ENCODE measurements around the gene RFNG. TPM values are rescaled to one million over a fixed set of nuclear protein-coding genes. Genes with fewer than 3 reads are reported as not detected.
A peak's percentile ranks its signal among the peaks of the same experiment; 100 is the strongest.

Gene RFNG
- total RNA-seq, 1 donor from 2014 or later = 40.2 TPM

DNA sequence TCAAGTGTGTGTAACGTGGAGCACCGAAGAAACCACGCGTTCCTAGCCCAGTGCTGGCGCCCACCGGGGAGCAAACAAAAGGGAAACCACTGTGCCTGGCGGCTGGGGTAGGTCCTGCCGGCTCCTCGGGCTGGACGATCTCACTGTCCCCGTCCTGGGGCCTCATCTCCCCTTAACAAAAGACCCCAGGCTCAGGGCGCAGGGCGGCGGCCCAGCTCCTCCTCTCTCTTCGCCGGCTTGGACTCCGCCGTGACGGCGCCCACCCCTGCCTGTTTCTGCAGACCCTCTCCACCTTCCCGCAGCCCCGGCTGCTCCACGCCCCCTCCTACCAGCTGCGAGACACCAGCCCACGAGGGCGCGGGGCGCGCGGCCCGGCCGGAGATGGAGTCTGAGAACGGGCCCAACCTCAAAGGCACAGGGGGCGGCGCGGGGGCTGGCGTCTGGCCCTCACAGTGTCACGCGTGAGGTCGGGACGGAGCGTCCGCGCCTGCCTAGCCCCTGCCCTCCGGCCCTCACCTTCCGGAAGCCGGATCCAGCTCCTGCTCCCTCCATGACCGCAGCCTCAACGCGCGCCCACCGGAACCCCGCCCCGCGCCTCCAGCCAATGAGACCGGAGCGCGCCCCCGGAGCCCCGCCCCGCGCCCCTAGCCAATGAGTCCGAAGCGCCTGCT is 29.2 kb downstream of the RFNG start, which contains the start of gene CENPX:
Gene CENPX (minus strand): TSS at position 569 of the 671 bp plus-strand sequence. CDS start 17 bp downstream, at position 552.
- no peaks in the 10 kb centered on the region for H3K27me3 ChIP-seq (ENCODE audit: insufficient read depth, low read length)
- Mint-ChIP-seq H3K9me3 (ENCODE audit: unreplicated experiment) (no peaks in the 10 kb centered on the region), H3K27me3 (ENCODE audit: low read depth, unreplicated experiment) (peaks cover 3% of the 10 kb centered on the region), H3K27ac (ENCODE audit: unreplicated experiment) (no peak within 1 kb of the TSS), H3K4me3 (ENCODE audit: unreplicated experiment) (peak within 1 kb of the TSS; percentile 86), H3K4me1 (ENCODE audit: low read depth, unreplicated experiment) (no peaks in the 10 kb centered on the region), H3K36me3 (ENCODE audit: low read depth, unreplicated experiment) (no peaks in the 10 kb centered on the region)
- no peak for TF ChIP-seq EZH2 (IDR thresholded peaks at IDR 0.05; ENCODE audit: insufficient read depth, low read length)
- TF ChIP-seq, protein P1, sequence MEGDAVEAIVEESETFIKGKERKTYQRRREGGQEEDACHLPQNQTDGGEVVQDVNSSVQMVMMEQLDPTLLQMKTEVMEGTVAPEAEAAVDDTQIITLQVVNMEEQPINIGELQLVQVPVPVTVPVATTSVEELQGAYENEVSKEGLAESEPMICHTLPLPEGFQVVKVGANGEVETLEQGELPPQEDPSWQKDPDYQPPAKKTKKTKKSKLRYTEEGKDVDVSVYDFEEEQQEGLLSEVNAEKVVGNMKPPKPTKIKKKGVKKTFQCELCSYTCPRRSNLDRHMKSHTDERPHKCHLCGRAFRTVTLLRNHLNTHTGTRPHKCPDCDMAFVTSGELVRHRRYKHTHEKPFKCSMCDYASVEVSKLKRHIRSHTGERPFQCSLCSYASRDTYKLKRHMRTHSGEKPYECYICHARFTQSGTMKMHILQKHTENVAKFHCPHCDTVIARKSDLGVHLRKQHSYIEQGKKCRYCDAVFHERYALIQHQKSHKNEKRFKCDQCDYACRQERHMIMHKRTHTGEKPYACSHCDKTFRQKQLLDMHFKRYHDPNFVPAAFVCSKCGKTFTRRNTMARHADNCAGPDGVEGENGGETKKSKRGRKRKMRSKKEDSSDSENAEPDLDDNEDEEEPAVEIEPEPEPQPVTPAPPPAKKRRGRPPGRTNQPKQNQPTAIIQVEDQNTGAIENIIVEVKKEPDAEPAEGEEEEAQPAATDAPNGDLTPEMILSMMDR (IDR thresholded peaks at IDR 0.05; ENCODE audit: insufficient read depth, low read depth, low read length) = no peak
- no peak for DNase-seq (ENCODE audit: low read depth)
- H3K4me3 ChIP-seq (ENCODE audit: insufficient read depth, low read depth, low read length) = peak within 1 kb of the TSS; percentile 81
- peak within 1 kb of the TSS; percentile 87 for H3K9ac ChIP-seq (ENCODE audit: low read length)
- peaks cover 15% of the 10 kb centered on the region for H3K79me2 ChIP-seq (ENCODE audit: insufficient read depth, low read length)
- no peaks in the 10 kb centered on the region for H3K9me3 ChIP-seq (ENCODE audit: insufficient read depth, low read depth, low read length)
- peaks cover 27% of the 10 kb centered on the region for H4K20me1 ChIP-seq (ENCODE audit: insufficient read depth, low read length)
- H3K27ac ChIP-seq (ENCODE audit: low read depth, low read length) = peak within 1 kb of the TSS; percentile 19
- H2AFZ ChIP-seq (ENCODE audit: low read depth, low read length) = peak within 1 kb of the TSS; percentile 84
- no peak for FAIRE-seq
- H3K4me2 ChIP-seq (ENCODE audit: low read length) = peak within 1 kb of the TSS; percentile 99
- no peaks in the 10 kb centered on the region for H3K36me3 ChIP-seq (ENCODE audit: insufficient read depth, low read length)
- H3K4me1 ChIP-seq (ENCODE audit: insufficient read depth, low read length) = peaks cover 23% of the 10 kb centered on the region

DNA sequence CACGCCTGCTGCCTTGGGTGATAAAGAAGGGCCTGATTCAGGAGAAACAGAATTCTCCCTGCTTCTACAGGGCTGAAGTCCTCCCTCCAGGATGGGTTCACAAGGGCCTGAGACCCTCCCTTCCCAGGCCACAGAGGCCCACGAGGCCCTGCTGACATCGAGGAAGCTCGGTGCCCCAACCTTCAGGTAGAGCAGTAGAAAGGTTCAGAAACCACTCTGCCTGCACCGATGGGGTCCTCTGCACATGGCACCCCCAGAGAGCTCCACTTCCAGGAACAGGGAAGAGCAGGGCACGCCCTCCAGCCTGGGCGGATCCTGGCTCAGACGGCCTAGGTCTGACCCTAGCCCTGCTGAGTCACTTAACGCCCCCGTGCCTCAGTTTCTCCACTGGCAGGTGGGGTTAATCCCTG is 29.7 kb downstream of the RFNG start:
- TF ChIP-seq, protein P1 (IDR thresholded peaks at IDR 0.05; ENCODE audit: insufficient read depth, low read depth, low read length) = no peak
- TF ChIP-seq EZH2 (IDR thresholded peaks at IDR 0.05; ENCODE audit: insufficient read depth, low read length) = no peak
- H3K36me3 ChIP-seq (ENCODE audit: insufficient read depth, low read length) = no peaks in the 10 kb centered on the region
- FAIRE-seq (no peak), DNase-seq (ENCODE audit: low read depth) (no peak)
- H3K4me3 ChIP-seq (ENCODE audit: insufficient read depth, low read depth, low read length) = peak overlapping the region; percentile 81
- H3K4me2 ChIP-seq (ENCODE audit: low read length) = peak overlapping the region; percentile 99
- H3K4me1 ChIP-seq (ENCODE audit: insufficient read depth, low read length) = peaks cover 23% of the 10 kb centered on the region
- H3K9ac ChIP-seq (ENCODE audit: low read length) = peak overlapping the region; percentile 87
- H3K27me3 ChIP-seq (ENCODE audit: insufficient read depth, low read length) = no peaks in the 10 kb centered on the region
- peaks cover 27% of the 10 kb centered on the region for H4K20me1 ChIP-seq (ENCODE audit: insufficient read depth, low read length)
- H3K9me3 ChIP-seq (ENCODE audit: insufficient read depth, low read depth, low read length) = no peaks in the 10 kb centered on the region
- Mint-ChIP-seq H3K4me1 (ENCODE audit: low read depth, unreplicated experiment) (no peaks in the 10 kb centered on the region), H3K4me3 (ENCODE audit: unreplicated experiment) (peak overlapping the region; percentile 86), H3K27ac (ENCODE audit: unreplicated experiment) (no peak overlapping the region), H3K27me3 (ENCODE audit: low read depth, unreplicated experiment) (peaks cover 2% of the 10 kb centered on the region), H3K36me3 (ENCODE audit: low read depth, unreplicated experiment) (no peaks in the 10 kb centered on the region), H3K9me3 (ENCODE audit: unreplicated experiment) (no peaks in the 10 kb centered on the region)
- H2AFZ ChIP-seq (ENCODE audit: low read depth, low read length) = peak overlapping the region; percentile 78
- no peak overlapping the region for H3K27ac ChIP-seq (ENCODE audit: low read depth, low read length)
- peaks cover 15% of the 10 kb centered on the region for H3K79me2 ChIP-seq (ENCODE audit: insufficient read depth, low read length)
